HG03045 (cell line): ENCODE results near the gene VASH2.
A peak's percentile ranks its signal among the peaks of the same experiment; 100 is the strongest.
"Not testable (repeated sequence)": the region's sequence is repeated elsewhere in the genome, so short reads cannot be mapped to it uniquely, and the experiment has no call there.

ENCODE experiments used
- ATAC-seq: cut with Tn5 transposase; IDR thresholded peaks from one replicate; pipeline ENCODE4 v1.9.1; 2021; ENCODE audit warnings: mild to moderate bottlenecking, moderate library complexity; ENCODE audit not compliant: unreplicated experiment

VASH2 gene

GRCh38 chr1:212977781-212978645 is 27.7 kb downstream of the VASH2 start:
- peak; percentile 38 for ATAC-seq

GRCh38 chr1:212979340-212980122 is 29.2 kb downstream of the VASH2 start:
- ATAC-seq = peak; percentile 70

GRCh38 chr1:212980123-212980785 is 29.9 kb downstream of the VASH2 start:
- ATAC-seq = no peak

GRCh38 chr1:212981025-212981495 is 30.7 kb downstream of the VASH2 start:
- ATAC-seq = no peak

- peak; percentile 42 for ATAC-seq
These were observed 31.4 kb downstream of the VASH2 start for GRCh38 chr1:212981571-212982328.

- ATAC-seq = no peak
These were observed 32.2 kb downstream of the VASH2 start for GRCh38 chr1:212982430-212983152.

GRCh38 chr1:212983482-212983881 is 33.1 kb downstream of the VASH2 start:
- ATAC-seq = no peak

GRCh38 chr1:212984522-212985291 is 34.4 kb downstream of the VASH2 start:
- ATAC-seq = no peak

GRCh38 chr1:212986551-212986950 is 36.2 kb downstream of the VASH2 start:
- no peak for ATAC-seq

GRCh38 chr1:212987702-212988322 is 37.5 kb downstream of the VASH2 start:
- no peak for ATAC-seq

- no peak for ATAC-seq
These were observed 39.9 kb downstream of the VASH2 start for GRCh38 chr1:212990276-212990675.

- not testable (repeated sequence) for ATAC-seq
These were observed 43.6 kb downstream of the VASH2 start for GRCh38 chr1:212993960-212994359.

- no peak for ATAC-seq
These were observed 44.6 kb downstream of the VASH2 start for GRCh38 chr1:212994926-212995325.

- ATAC-seq = peak; percentile 69
These were observed 52.9 kb downstream of the VASH2 start for GRCh38 chr1:213003256-213003655.

GRCh38 chr1:213008564-213008963 is 58.2 kb downstream of the VASH2 start:
- no peak for ATAC-seq

- ATAC-seq = no peak
These were observed 64.3 kb downstream of the VASH2 start for GRCh38 chr1:213014642-213015041.

GRCh38 chr1:213015099-213016050 is 65.0 kb downstream of the VASH2 start, which contains the start of gene ANGEL2:
ANGEL2 (minus strand) TSS chr1:213015867; CDS start chr1:213015671, 196 bp downstream.
- peak; percentile 89 for ATAC-seq
